ENCODE data around the gene TRAK1.

DNA sequence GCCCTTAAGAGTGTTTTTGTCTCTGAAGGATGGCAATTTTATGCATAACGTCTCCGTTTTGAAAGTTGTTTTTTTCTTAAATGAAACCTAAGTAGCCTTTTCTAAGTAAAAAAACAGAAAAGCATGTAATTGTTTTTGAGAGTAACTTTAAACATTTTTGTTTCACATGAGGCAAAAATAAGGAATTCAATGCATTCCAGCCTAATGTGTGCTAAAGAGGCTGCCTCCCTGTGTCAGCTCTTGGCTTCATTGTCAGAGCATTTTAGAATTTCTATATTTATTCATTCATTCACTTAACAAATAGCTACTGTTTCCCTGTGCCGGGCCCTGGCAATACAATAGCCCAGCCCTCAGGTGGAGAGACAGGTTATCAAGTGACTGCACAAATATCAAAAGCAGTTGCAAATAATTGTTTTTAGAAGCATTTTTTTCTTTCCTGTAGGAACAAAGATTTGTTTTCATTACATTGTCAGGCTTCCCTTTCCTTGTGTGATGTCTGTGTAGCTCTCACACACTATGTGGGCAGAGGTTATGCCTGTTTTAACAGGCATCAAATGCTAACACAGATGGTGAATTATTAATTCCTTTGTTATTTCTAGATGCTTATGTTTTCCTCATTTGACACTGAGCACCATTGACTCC lies 93.0 kb downstream of the TRAK1 start:
- TF ChIP-seq POLR2A (IDR thresholded peaks at IDR 0.05; ENCODE audit: low read length) (no peak), GATA1 (IDR thresholded peaks at IDR 0.05; ENCODE audit: low read depth, low read length) (no peak)
